Erythroblast (primary cell): ENCODE data around the gene UCKL1.

Experiments used
- GATA1 ChIP-seq: IDR thresholded peaks from 2 replicates; pipeline ENCODE4 v1.6.1; 2011; ENCODE audit warnings: low read depth, mild to moderate bottlenecking, control low read depth, low read length, moderate library complexity
- POLR2A ChIP-seq: IDR thresholded peaks from 2 replicates; pipeline ENCODE4 v1.6.1; 2011; ENCODE audit warnings: mild to moderate bottlenecking, low read length

DNA sequence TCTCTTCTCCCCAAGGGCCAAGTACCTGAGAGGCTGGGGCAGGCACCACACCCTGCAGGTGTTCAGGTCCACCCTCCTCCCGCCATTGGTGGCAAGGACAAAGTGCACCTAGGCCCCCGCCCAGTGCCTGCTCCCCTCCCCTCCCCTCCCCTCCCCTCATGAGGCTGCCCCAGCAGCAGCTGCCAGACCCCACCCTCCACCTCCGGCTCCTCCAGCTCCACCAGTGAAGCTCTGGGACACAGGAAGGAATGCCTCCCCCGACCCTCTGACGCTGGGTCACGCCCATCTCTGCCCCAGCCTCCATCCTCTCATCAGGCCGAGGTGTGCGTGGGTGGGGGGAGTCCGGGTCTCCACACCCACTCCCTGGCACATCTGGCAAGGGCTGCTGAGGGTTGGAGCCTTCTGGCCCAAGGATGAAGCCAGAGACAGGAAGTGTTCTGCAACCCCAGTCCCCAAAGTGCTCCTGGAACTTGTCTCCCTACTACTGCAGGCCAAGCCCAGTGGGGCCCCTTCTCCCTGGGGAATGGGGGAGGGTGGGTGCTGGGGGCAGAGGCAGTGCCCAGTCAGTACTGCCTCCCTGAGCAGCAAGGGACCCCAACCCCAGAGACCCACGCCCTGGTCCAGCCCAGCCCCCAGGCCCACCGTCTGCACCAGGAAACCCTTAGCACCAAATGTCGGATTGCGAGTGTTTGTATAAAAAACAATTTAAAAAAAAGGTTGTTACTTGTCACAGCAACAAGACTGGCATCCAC, 1.6 kb upstream of the UCKL1 start:
- TF ChIP-seq POLR2A (no peak), GATA1 (no peak)
